Stomach smooth muscle (tissue), 2 donors: Measurements from ENCODE around the gene CHST8.

Experiments used
- H3K27ac ChIP-seq: one replicate; pipeline ENCODE4 v1.7.0; 2013; ENCODE audit warnings: mild to moderate bottlenecking, low read length, inconsistent platforms
- H3K27me3 ChIP-seq, 2 donors: one replicate each; pipeline ENCODE4 v1.7.0; 2013; ENCODE audit warnings: low read length in 2 of 2; ENCODE audit not compliant: insufficient read depth in 2 of 2, control insufficient read depth in 1 of 2
- H3K36me3 ChIP-seq, 2 donors: one replicate each; pipeline ENCODE4 v1.7.0; 2013; ENCODE audit warnings: low read length in 2 of 2; ENCODE audit not compliant: control insufficient read depth in 2 of 2, insufficient read depth in 2 of 2
- H3K4me1 ChIP-seq: one replicate; pipeline ENCODE4 v1.7.0; 2013; ENCODE audit warnings: low read length; ENCODE audit not compliant: control insufficient read depth, insufficient read depth
- H3K4me3 ChIP-seq, 2 donors: one replicate each; pipeline ENCODE4 v1.7.0; 2013; ENCODE audit warnings: low read length in 2 of 2
- H3K9ac ChIP-seq, 2 donors: one replicate each; pipeline ENCODE4 v1.7.0; 2013; ENCODE audit warnings: low read length in 2 of 2, mild to moderate bottlenecking in 1 of 2
- H3K9me3 ChIP-seq, 2 donors: one replicate each; pipeline ENCODE4 v1.7.0; 2013; ENCODE audit warnings: low read length in 2 of 2; ENCODE audit not compliant: control insufficient read depth in 2 of 2
- donor health status: healthy.
- donor health status: Pancreatic carcinoma.

CHST8 gene

DNA sequence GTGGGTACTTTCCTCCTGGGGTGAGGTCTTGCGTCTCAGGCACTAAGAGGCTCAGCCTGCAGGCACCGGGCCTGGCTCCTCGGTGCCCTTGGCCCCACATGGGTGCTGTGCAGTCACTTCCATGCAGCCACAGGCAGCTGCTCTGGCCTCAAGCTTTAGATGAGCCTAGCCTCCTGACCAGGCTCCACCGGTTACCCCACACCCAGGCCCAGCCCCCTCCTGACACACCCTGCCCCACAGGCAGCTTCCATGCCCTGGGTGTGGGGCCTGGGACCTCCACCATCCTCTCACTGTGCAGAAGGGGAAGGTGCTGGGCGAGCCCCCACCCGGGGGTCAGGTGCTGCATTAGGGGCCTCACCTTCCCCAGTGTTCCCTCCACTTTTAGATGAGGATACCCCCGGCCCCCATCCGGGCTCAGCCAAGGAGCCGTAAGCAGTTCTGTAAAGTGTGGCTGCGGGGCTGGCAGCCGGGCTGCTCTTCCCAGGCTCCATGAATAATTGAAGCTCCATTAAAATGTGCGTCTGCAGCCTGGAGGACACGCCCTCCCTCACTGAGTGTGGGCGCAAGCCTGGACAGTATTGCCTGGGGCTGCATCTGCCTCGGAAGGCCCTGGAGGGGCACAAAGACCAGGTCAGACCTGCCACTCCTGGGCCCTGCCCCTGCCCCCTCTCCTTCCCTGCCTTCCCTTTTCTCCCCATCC is 102.4 kb downstream of the CHST8 start:
- Histone ChIP-seq H3K4me1 (no peaks in the 10 kb centered on the region), H3K4me3 (no peak overlapping the region)

DNA sequence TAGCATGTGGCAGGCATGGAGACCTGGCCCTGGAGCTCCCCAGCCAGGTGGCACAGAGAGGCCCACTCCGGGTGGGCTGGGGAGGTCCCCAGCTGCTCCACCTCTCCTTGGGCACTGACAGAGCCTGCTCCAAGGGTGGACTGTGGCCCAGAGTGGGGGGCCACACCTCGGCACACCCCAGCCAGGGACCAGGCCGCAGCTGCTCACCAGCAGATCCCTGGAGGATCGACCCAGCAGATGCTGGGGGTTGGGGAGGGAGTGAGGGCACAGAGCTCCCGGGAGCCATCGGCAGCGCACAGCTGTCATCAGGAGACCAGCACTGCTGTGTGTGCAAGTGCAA is 102.9 kb downstream of the CHST8 start:
- peaks cover 0 to 11% of the 10 kb centered on the region in 2 donors for H3K9me3 ChIP-seq
- no peak overlapping the region for H3K4me3 ChIP-seq
- no peaks in the 10 kb centered on the region for H3K4me1 ChIP-seq
- H3K27ac ChIP-seq: no peak overlapping the region
- no peak overlapping the region for H3K9ac ChIP-seq
- H3K27me3 ChIP-seq: peaks cover 0 to 11% of the 10 kb centered on the region in 2 donors
- H3K36me3 ChIP-seq: no peaks in the 10 kb centered on the region

More for the DNA sequence above, 102.4 kb downstream of the CHST8 start:
- H3K9ac ChIP-seq: no peak overlapping the region
- peaks cover 0 to 6% of the 10 kb centered on the region in 2 donors for H3K9me3 ChIP-seq
- H3K36me3 ChIP-seq: no peaks in the 10 kb centered on the region
- H3K27me3 ChIP-seq: peaks cover 0 to 11% of the 10 kb centered on the region in 2 donors
- no peak overlapping the region for H3K27ac ChIP-seq

DNA sequence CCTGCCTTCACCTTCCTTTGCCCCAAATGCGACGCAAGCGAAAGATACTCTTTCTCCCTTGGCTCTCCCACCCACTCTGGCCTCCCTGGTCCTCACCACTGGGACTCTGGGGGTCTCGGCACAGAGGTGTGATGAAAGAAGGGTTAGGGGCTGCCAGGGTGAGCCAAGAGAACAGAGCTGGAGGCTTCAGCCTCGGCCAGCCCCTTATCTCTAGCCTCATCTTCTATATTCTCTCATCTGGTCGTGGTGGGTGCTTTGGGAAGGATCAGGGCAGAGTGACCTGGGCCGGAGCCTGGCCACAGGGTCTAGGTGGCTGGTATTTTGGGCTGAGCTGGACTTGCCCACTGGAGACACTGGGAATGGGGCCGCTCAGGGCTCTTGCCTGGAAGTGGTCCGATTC is 103.8 kb downstream of the CHST8 start:
- H3K9ac ChIP-seq: no peak overlapping the region
- no peak overlapping the region for H3K27ac ChIP-seq
- no peaks in the 10 kb centered on the region for H3K36me3 ChIP-seq
- peaks cover 0 to 5% of the 10 kb centered on the region in 2 donors for H3K27me3 ChIP-seq
- no peak overlapping the region for H3K4me3 ChIP-seq
- no peaks in the 10 kb centered on the region for H3K4me1 ChIP-seq
- peaks cover 0 to 11% of the 10 kb centered on the region in 2 donors for H3K9me3 ChIP-seq

DNA sequence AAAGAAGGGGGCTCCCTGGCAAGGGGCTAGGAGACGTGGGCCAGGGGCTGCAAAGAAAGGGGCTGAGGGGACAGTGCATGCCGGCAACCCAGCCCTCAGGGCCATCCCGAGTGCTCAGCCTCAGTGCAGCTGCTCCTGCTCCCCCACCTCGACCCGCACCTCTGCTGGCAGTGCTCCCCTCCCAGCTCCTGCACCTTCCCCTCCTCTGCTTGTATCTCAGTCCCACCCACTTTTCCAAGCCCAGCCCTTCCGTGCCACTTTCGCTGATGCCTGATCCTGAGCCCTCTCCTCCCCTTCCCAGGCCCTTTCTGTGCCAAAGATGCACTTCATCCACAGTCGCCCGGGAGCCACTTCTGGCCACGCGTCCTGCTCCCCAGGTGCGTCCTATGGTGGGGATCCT is 105.0 kb downstream of the CHST8 start:
- H3K36me3 ChIP-seq: no peaks in the 10 kb centered on the region
- peaks cover 0 to 2% of the 10 kb centered on the region in 2 donors for H3K27me3 ChIP-seq
- no peak overlapping the region for H3K27ac ChIP-seq
- no peaks in the 10 kb centered on the region for H3K4me1 ChIP-seq
- H3K4me3 ChIP-seq: no peak overlapping the region
- no peak overlapping the region for H3K9ac ChIP-seq
- H3K9me3 ChIP-seq: peaks cover 0 to 11% of the 10 kb centered on the region in 2 donors

DNA sequence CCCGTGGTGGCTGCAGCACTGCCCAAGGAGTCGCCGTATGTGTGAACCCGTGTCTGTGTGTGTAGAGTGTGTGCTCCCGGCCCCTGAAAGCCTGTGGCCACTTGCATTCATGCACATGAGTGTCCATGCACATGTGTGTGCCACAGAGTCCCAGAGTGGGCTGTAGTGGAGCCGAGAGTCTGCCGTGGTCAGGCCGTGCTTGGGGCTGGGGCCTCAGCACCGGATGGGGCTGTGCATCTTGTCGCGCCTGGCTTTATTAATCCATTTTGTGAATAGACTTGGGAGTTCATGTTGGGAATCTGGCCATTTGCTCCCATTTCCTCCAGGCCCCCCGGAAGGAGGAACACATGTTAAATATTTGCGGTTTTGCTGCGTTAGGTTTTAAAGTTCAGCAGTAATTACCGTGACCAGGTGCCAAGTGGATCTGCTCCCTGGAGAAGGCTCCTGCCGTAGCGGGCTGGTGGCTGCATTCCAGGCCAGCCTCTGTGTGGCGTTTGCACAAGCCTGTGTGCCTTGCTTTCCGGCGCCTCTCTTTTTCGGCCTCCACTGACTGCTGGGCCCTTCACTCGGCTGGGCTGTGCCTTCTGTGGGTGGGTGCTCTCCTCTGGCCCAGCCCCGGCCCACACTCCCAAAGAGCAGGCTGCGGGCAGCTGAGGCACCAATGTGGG is 105.7 kb downstream of the CHST8 start:
- Histone ChIP-seq H3K9me3 (peaks cover 0 to 11% of the 10 kb centered on the region in 2 donors), H3K4me1 (no peaks in the 10 kb centered on the region), H3K4me3 (no peak overlapping the region), H3K27me3 (peaks cover 0 to 3% of the 10 kb centered on the region in 2 donors), H3K36me3 (no peaks in the 10 kb centered on the region), H3K27ac (no peak overlapping the region), H3K9ac (no peak overlapping the region)

DNA sequence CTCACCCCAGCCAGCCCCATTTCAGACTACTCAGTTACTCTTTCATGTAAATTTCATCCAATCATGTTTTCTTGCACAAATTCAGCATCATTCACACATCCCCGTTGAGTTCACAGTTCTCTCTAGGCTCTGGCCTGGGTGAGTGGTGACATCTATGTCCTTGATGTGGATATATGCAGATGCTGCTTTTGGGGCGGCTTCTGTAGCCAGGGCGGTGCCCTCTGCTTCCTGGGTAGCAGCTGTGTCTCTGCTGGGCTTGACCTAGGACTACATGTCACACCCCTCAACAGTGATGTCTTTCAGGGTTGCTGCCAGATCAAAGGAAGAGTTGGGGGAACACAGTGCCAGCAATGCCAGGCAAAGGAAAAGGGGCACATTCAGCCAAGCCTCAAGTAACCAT is 106.4 kb downstream of the CHST8 start:
- Histone ChIP-seq H3K27me3 (peaks cover 0 to 2% of the 10 kb centered on the region in 2 donors), H3K4me1 (no peaks in the 10 kb centered on the region), H3K36me3 (no peaks in the 10 kb centered on the region), H3K9me3 (peaks cover 0 to 11% of the 10 kb centered on the region in 2 donors), H3K9ac (no peak overlapping the region), H3K27ac (no peak overlapping the region), H3K4me3 (no peak overlapping the region)

DNA sequence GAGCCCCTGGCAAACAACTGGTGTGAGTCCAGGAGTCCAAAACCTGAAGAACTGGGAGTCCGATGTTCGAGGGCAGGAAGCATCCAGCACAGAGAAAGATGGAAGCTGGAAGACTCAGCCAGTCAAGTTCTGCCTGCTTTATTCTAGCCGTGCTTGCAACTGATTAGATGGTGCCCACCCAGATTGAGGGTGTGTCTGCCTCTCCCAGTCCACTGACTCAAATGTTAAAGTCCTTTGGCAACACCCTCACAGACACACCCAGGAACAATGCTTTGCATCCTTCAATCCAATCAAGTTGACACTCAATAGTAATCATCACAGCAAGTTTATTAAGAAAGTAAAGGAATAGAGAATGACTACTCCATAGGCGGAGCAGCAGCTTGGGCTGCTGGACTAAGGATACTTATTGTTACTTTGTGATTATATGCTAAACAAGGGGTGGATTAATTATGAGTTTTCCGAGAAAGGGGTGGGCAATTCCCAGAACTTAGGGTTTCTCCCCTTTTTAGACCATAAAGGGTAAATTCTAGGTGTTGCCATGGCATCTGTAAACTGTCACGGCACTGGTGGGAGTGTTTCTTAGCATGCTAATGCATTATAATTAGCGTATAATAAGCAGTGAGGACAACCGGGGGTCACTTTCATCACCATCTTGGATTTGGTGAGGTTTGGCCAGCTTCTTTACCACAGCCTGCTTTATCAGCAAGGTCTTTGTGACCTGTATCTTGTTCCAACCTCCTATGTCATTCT is 109.3 kb downstream of the CHST8 start:
- Histone ChIP-seq H3K4me3 (no peak overlapping the region), H3K9ac (no peak overlapping the region), H3K27me3 (peaks cover 0 to 3% of the 10 kb centered on the region in 2 donors), H3K9me3 (peaks cover 0 to 11% of the 10 kb centered on the region in 2 donors), H3K27ac (no peak overlapping the region), H3K4me1 (peaks cover 10% of the 10 kb centered on the region), H3K36me3 (no peaks in the 10 kb centered on the region)

DNA sequence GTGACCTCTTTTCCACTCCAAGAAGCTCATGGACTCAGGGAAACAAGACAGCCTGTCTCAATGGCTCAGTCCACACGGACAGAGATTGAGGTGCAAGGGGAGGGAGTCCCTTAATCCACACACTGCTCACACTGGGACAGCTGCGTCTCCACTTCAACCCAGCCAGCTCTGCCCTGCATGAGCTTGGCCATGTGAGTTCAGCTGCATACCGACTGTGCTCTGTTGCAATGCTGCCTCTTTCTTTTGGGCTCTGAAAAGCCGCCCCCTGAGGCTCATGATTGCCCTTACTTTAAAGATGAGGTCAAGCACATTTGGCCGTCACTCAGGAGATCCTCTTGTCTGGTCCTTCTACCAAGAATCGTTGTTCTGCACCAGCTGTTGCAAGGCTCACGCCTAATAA is 110.1 kb downstream of the CHST8 start:
- peaks cover 10% of the 10 kb centered on the region for H3K4me1 ChIP-seq
- peaks cover 0 to 11% of the 10 kb centered on the region in 2 donors for H3K9me3 ChIP-seq
- H3K27ac ChIP-seq: no peak overlapping the region
- H3K27me3 ChIP-seq: peaks cover 0 to 5% of the 10 kb centered on the region in 2 donors
- H3K4me3 ChIP-seq: no peak overlapping the region
- H3K9ac ChIP-seq: no peak overlapping the region
- no peaks in the 10 kb centered on the region for H3K36me3 ChIP-seq

DNA sequence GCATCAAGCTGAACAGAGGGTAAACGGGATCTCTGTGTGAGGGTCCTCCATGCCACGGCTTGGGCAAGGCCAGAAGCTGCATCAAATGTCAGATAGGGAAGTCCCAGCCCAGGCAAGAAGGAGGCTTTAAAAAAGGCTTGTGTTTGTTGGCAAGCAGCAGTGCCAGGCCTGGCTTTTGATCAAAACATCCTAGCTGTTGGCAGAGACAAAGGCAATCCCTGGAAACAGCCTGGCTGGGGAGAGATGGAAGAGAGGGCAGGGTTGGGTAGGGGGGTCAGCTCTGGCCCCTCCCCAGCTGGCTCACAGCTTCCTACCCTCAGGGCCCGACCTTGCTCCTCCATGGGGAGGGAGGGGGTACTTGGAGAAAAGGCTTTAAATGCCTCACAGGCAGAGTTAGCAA is 113.2 kb downstream of the CHST8 start:
- Histone ChIP-seq H3K4me3 (no peak overlapping the region), H3K9ac (no peak overlapping the region), H3K4me1 (peaks cover 10% of the 10 kb centered on the region), H3K27me3 (peaks cover 0 to 5% of the 10 kb centered on the region in 2 donors), H3K27ac (no peak overlapping the region), H3K9me3 (no peaks in the 10 kb centered on the region), H3K36me3 (no peaks in the 10 kb centered on the region)

DNA sequence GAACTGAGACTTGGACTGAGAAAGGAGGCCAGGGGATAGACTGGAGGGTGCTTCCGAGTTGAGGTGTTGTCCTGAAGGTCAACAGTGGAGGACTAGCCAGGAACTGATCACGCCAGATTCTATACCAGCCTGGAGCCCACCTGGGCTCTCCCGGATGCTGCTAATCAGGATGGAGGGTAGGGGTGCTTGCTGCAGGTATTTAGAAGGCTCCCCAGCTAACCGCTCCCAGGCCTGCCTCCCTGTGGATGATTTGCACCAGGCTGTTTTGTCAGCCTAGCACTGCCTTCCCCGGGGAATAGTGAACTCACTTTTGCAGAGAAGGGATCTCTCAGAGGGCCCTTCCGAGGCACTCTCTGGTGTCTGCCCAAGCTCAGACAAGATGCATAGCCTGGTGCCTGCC is 114.4 kb downstream of the CHST8 start:
- Histone ChIP-seq H3K27me3 (peaks cover 0 to 12% of the 10 kb centered on the region in 2 donors), H3K9me3 (no peaks in the 10 kb centered on the region), H3K4me1 (peaks cover 10% of the 10 kb centered on the region), H3K27ac (no peak overlapping the region), H3K36me3 (no peaks in the 10 kb centered on the region), H3K4me3 (no peak overlapping the region), H3K9ac (no peak overlapping the region)
